NCI-H1694 (cell line): Measurements from ENCODE around the gene SALL1.

Experiments used
- DNase-seq: peaks from one replicate; lab custom pipeline; 2025; lab: John Stamatoyannopoulos, UW

Gene SALL1

DNA sequence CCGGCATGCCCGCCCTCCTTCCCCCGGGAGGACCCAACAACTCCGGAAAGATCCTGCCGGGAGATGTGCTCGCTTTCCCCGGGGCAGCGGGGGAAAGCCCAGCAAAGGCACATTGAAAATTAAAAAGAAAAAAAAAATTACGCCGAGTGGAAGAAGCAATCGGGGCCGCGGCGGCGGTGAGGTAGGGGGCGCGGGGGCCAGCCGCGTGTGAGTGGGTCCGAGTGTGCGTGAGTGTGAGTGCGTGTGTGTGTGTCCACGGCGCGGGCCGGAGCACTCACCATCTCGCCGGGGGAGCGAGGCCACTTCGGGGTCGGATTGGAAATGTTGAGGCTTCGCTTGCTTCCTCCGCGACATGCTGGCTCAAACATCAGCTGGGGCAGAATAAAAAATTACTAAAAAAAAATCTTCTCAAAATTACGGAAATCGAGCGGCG, at the start of gene SALL1:
TSS of gene SALL1 (minus strand) at position 383 of the 433 bp plus-strand sequence. CDS start at position 354, 29 bp downstream.
- no peak for DNase-seq

DNA sequence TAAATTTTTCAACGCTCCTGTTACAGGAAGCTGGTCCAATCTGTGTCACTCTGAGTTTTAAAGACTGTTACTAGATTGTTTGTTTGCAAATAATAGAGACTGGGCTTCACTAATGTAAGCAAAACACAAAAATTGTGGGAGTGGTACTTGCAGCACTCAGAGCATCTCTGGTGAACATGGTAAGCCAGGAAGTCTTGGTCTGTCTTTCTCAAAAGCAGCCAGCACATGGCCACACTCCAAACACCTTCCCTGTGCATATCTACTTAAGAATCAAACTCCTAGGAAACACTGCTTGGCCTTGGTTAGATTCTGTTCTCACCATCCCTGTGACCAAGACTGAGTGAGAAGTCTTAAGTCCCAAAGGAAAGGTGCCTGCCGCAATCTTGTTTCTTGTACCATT, 49.7 kb upstream of the SALL1 start:
- no peak for DNase-seq

DNA sequence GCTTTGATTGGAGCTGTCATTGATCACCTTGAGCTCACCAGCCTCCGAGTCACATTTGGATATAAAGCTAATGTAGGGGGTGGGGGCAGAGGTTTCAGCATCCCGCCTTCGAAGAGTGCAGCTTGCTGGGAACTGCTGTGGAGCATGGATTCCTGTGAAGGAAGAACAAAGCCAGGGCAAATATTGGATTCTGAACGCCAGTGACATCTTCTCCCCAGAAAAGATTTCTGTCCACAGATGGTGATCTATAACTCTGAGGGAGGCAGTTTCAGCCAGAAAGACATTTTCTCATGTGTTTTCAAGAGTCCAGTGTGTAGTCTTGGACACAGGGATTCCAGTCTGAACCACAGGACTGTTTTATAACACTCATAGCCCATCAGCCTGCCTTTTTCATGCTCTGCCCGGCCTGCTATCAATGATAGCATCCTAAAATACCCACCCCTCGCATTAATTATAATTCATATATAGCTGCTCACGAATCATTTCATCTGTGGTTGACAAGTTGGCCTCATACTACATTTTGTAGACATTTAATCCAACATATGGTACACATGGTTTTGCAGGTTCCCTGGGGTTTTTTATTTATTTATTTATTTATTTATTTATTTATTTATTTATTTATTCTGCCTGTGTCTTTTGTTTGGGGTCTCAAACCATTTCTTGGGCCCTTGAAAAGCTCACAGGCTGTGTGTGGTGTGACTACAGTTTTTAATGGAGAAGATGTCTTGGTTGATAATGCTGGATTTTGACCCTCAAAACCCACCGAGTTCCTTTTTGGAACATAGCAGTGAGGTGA, 47.1 kb upstream of the SALL1 start:
- no peak for DNase-seq

DNA sequence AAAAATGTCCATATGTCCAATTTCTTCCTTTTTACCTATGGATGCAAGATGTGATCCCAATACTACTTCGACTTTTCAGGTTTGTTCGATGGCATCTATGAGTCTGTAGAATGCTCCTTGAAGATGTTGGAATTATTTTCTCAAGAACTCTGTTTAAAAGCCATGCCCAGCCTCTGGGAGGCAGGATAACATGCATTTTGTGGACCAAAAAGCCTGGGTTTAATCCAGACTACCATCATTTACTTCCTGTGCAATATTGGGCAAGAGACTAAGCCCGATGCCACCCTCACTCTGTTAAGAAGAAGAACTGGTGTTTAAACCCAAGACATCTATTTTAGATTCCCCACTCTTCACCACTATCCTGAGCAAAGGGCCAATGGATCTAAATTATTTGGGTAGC, 42.8 kb upstream of the SALL1 start:
- no peak for DNase-seq

DNA sequence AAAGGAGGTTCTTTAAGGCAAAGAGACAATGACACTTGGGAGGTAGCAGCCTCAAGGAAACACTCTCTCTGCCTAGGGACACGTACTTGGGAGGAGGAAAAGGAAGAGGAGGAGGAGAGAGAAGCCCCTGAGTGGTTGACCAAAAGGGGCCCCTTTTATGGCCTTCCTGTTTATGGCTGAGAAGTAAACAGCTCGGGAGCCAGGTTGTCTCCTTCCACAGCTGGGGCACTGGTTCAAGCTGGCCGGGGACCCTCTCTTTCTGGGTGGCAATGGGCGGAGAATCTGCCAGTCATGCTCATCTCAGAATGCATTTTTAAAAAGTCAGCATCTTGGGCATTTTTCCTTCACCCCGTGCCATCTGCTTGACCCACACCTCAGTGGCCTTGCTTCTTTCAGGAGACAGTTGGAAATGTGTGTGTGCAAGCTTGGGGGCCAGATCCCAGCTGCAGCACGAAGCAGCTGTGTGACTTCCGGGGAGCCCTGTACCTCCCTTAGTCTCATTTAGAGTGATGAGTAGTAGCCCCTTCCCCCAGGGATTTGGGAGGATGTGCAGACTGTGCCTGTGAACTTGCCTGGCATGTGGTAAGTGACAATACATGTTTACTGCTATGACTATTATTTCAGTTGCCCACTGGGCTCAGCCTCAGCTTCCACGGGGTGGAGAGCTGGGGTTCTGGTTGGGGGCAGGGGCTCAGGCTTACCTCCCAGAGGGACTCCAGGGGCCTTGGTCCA, 33.8 kb upstream of the SALL1 start:
- no peak for DNase-seq

DNA sequence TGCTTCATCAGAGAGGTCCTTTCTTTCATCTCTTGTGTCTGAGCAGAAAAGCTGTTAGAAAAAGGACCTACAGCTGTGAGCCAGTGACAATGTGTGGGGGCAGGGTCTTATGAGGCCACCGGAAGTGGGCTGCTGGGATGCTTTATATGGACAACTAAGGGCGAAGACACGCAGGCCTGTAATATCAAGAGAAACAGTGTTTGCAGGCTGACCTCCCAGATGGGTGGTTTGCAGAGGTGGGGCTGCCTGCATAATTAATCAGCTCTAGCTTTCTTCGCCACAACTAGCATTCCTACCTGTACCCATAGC, 30.4 kb upstream of the SALL1 start:
- DNase-seq: no peak

DNA sequence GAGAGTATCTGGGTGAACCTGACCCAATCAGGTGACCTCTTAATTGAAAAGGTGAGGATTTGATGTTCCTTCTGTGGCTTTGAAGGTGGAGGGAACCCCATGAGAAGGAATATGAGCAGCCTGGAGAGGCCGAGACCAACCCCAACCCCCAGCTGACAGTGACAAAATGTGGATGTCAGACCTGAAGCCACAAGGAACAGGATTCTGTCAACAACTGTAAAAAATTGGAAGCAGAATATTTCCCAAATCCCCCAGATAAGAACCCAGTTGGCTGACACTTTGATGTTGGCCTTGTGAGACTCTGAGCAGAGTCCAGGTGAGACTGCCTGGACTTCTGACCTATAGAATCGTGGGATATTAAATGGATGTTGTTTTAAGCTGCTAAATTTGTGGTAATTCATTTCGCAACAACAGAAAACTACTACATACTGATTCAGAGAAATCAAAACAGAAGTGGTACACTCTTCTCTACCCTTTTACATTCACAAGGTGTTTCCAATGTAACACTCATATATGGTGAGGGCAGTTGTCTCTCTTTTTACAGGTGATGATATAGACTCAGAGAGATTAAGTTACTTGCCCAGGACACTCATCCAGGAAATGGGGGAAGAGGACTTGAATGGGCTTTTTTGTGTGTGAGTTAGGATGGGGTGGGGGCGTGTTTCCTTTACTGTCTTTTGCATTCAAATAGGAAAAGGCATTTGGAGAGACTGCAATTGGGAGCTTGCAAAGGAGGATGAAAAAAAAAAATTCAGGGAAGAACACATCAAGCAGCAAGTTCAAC, 29.8 kb upstream of the SALL1 start:
- DNase-seq: no peak

DNA sequence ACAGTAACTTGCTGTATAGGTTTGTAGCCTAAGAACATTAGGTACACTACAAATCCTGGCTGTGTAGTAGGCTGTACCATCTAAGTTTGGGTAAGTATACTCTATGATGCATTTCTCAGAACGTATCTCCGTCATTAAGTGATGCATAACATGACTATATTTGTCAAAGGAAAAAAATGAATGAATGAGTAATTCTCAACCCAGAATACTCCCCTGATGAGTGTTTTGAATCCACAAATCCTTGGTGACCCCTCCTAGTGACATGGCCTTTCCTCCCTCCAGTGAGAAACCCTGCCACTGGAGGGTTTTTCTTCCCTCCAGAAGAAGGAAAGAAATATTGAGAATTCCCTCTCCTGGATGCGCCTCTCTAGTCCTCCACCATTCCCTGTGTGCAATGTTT, 24.0 kb upstream of the SALL1 start:
- DNase-seq: no peak

DNA sequence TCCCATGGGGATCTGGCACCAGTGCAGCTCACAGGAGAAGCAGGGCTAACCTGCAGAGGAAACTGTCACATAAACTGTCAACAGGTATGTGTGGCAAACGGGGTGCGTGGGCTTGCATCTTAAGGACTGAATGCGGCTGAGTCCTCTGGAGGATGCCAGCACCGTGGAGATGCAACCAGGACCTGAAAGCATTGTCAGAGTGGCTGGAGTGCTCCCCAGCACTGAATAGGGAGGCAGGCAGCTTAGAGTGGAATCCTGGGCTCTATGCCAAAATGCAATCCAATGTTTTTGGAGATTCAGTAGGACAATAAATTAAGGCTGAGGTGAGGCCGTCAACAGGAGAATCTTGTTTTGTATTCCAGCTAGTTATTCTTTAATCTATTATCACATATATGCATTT, 21.3 kb upstream of the SALL1 start:
- DNase-seq: no peak

DNA sequence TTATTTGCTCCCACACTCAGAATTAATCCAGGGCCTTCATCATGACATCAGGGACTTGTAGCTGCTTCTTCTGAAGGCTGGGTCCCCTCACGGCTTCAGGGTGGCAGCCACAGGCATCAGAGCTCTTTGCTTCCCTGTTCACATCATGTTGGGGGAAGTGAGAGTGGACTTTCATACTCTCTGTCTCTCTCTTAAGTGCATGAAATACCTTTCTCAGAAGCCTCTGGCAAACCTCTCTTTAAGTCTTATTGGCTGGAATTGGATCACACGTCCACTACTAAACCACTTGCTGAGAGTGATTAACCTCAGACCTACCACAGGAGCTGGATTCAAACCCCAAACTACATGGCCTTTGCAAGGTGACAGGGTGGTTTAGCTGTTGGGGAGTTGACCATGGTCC, 17.7 kb upstream of the SALL1 start:
- DNase-seq: no peak

DNA sequence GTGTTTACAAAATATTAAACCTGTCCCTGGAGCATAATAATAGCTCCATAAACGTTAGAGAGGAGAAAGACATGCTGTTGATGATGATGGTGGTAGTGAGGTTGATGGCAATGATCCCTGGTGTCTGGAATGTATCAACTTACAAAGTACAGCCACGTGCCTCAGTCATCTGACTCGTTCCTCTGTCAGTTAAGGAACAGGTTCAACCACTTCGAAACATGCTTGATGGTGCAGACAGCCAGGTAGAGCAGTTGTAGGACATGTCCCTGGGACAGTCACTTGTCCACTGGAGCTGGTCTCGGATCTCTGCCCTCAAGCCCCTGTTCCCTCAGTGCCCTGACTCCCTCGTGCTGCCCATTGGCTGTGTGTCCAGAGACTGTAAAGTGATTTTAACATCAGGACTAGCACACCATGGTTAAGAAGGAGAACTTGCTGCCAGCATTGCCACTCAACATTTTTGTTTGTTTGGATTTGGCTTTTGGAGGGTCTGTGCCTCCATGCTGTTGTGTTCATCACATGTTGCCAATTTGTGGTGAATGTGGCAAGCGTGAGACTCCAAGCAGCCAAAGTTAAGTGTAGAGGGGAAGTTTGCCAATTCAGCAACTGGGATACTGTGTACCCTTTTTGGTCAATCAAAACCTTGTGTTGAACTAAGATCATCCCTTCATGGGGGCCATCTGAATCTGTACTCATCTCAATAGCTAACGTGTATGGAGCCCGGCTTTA, 16.3 kb upstream of the SALL1 start:
- no peak for DNase-seq

DNA sequence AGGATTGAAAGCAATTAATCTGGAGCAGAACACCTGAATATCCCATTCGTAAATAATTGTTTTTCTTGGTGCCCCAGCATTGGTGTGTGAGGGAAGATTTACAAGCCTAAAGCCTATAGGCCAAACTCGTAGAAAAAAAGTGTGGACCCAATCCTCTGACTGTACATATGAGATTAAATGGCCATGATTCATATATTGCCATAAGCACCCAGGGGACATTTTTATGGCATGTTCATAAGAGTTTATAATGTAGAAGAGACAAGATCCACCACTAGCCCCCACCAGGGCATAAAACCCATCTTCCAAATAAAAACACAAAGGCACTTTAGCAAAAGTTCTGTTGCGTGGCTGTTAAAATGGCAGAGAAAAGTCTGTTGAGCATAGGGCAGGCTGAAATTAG, 15.5 kb upstream of the SALL1 start:
- no peak for DNase-seq

DNA sequence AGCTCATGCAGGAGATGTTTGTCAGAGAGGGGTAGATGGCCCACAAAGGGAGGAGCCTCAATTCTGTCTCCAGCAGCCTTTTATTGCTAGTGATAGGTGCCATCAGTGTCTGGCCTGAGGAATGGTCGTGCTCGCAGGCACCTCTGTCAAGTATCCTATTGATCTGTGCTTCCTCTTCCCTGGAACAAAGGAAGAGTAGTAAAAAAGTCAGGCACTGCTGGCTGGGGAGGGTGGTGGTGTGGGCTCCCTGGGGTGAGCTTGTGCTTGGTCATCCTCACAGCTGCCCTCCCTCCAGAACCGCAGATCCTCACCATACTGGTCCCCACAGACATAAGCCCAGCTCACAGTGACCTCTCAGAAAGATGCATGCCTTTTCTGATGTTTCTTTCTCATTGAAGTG, 15.0 kb upstream of the SALL1 start:
- DNase-seq: no peak

DNA sequence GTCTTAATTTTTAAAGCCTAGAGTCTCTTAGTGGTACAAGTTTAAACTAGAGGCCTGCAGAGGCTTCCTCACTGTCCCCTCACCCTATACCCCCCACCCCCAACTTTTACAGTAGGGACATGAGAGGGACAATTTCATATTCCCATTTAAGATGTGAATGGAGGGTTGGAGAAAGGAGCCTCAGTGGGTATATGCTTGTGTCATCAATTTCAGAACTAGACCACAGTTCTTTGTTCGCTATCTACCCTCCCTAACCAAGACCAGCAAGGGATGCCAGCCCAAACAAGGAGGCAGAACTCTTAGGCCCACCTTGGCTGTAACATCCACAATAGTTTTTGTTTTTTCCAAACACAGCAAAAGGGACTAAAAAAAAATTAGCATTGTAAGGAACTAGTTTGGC, 14.0 kb upstream of the SALL1 start:
- no peak for DNase-seq

DNA sequence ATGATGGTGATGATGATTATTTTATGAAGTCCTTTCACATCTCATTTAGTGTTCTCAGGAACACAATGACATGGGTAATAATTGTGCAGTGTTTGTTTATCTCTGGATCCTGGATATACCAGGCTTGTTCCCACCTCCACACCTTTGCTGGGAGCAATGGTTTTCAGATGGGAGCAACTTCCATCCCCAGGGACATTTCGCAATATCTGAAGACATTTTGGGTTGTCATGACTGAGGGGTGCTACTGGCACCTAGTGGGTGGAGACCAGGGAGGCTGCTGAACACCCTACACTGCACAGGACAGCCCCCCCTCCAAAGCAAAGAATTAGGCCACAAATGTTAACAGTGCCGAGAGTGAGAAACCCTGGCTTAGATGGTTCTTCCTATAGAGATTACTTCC, 13.5 kb upstream of the SALL1 start:
- no peak for DNase-seq

DNA sequence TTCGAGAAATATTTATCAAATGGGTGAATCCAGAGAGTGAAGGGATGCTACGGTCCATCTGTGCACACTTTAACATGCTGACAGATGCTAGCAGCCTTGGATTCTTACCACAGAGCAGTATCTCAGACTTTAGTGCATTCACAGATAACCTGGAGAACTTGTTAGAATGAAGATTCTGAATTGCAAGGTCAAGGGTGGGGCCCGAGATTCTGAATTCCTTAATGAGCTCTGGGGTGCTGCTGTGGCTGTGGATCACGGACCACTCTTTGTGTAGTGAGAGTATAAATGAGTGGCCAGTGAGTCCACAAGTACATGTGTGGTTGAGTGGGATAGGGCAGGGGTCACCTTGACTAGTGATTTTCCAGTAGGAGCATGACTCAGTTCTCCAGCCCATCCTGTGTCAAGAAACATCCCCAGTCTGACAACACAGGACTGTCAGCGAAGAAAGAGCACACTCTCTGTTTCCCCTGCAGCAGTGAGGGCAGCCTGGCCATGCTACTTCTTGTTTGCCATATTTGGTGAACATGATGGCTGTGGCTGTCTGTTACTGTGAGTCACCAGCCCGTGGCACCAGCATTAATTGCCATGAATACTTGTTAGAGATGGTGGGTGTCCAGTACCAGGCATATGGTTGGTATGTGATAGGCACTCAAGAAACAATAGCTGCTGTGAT, 13.0 kb upstream of the SALL1 start:
- no peak for DNase-seq

DNA sequence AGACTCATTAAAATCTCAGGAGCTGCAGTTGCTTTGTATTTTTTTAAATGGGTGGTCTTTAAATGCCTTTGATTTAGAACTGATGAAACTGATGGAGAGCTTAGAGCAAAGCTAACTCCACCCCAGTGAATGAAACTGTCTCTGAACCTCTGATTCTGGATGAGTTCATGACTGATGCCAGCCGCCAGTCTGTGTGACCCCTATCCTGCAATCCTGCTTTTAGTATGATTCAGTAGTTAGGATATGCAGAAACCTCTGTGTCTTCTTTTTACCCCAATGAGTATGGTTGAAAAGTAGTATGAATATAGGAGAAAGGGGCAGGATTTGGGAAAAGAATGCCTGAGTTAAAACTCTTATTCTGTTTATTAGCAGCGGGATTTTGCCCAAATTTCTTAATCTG, 12.3 kb upstream of the SALL1 start:
- no peak for DNase-seq

DNA sequence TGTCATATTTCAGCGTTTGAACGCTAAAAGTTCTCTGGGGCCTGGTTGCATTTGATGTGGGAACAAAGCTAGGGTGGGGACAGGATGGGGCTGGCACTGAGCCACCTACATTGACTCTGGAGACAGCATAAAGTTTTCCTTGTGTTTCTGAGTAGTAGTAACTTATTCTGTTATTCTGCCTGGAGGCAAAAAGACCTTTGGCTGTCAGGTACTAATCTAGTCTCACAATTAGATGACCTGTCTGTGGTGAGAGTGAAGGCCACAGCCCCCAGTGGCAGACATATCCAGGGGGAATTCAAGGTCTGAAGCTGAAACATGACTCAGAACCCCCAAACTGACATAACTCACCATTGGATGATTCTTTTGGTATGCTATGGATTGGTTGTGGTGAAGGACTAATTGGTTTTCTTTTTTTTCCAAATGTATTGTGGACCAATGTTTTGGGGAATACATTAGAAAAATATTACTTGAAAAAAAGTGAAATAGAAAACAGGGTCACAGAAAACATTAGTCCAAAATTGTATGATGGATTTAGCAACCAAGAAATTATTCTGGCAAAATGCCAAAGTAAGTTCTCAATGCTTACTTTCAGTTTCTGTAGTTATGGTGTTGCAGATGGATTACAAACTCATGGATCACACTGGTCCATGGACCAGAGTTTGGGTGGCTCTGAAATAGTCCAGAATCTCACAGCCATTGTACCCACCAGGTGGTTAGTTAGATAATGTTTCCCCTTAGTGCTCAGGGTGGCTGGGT, 10.5 kb upstream of the SALL1 start:
- no peak for DNase-seq

DNA sequence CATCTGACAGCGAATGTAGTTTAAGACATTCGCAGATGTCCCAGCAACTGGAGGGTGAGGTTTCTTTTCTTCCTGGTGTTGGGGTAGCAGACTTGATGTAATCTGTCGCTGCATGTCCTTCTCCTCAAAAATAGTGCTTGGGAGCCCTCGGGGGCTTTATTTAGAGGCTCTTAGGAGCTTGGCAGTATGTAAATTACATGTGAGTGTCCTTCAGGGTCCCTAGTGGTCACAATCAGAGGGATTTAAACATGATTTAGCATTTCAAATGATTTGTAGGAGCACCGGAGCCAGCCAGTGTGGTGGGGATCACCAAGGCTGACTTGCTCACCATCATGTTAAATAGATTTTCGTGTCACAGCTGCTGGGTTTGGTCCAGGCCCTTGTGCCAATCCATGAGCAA, 8.8 kb upstream of the SALL1 start:
- no peak for DNase-seq

DNA sequence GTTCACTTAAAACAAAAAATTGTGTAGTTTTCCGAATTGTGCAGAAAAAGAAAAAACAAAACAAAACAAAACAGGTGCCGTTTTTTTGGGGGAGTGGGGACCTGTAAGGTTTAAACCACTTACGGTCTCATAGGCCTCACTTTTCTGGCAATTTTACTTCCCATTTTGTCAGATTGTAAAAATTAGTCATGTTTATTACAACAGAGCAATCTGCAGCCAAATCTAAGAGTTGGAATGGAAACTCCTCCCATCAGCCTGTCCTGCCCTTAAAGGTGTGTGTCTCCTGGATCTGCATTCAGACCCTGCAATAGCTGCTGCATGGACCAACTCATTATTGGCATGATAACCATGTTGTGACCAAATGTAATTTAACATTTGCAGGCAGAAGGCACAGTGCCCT, 8.2 kb upstream of the SALL1 start:
- no peak for DNase-seq

DNA sequence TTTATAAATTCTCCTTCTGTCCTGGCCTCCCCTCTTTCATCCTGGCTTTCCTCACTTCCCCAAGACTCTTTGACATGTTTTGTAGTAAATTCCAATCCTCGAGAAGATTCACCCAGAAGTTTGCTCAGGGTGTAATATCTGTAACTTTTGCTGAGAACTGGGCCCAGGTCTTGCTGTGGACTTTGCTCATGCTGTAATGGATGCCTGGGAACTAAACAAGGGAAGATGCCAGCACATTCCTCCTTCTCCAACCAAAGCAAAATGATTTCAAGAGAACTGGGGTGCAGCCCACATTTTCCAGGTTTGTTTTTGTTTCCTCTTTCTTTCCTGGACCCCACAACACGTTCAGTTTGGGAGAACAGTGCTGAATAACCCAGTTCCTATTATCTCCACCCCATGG, 6.6 kb upstream of the SALL1 start:
- no peak for DNase-seq
